Measurements from ENCODE around the gene IRF2BP2.
"Not testable (repeated sequence)": the region's sequence is repeated elsewhere in the genome, so short reads cannot be mapped to it uniquely, and the experiment has no call there.

IRF2BP2 gene

GRCh38 chr1:234610061-234610665 is at the start of gene IRF2BP2:
Gene IRF2BP2 (minus strand): TSS chr1:234610178. CDS start chr1:234609494, 684 bp downstream.
- DNase-seq: peak; percentile 58

GRCh38 chr1:234659538-234659937 is 49.6 kb upstream of the IRF2BP2 start:
- DNase-seq: peak; percentile 40

- peak; percentile 5 for DNase-seq
These were observed 48.2 kb upstream of the IRF2BP2 start for GRCh38 chr1:234658138-234658537.

GRCh38 chr1:234656944-234657654 is 47.1 kb upstream of the IRF2BP2 start:
- peak; percentile 73 for DNase-seq

- DNase-seq: no peak
These were observed 46.3 kb upstream of the IRF2BP2 start for GRCh38 chr1:234656070-234656895.

GRCh38 chr1:234655328-234656069 is 45.5 kb upstream of the IRF2BP2 start:
- no peak for DNase-seq

GRCh38 chr1:234654002-234654733 is 44.2 kb upstream of the IRF2BP2 start:
- DNase-seq: no peak

- DNase-seq: no peak
These were observed 39.6 kb upstream of the IRF2BP2 start for GRCh38 chr1:234649432-234650081.

GRCh38 chr1:234647758-234648157 is 37.8 kb upstream of the IRF2BP2 start:
- no peak for DNase-seq

- DNase-seq: no peak
These were observed 37.3 kb upstream of the IRF2BP2 start for GRCh38 chr1:234647245-234647644.

- no peak for DNase-seq
These were observed 36.0 kb upstream of the IRF2BP2 start for GRCh38 chr1:234645964-234646363.

GRCh38 chr1:234645474-234645953 is 35.5 kb upstream of the IRF2BP2 start:
- DNase-seq: no peak

- no peak for DNase-seq
These were observed 35.0 kb upstream of the IRF2BP2 start for GRCh38 chr1:234644928-234645327.

- DNase-seq: no peak
These were observed 33.8 kb upstream of the IRF2BP2 start for GRCh38 chr1:234643850-234644134.

- no peak for DNase-seq
These were observed 33.3 kb upstream of the IRF2BP2 start for GRCh38 chr1:234643111-234643849.

- DNase-seq: no peak
These were observed 32.5 kb upstream of the IRF2BP2 start for GRCh38 chr1:234642428-234642827.

- no peak for DNase-seq
These were observed 30.0 kb upstream of the IRF2BP2 start for GRCh38 chr1:234639961-234640360.

GRCh38 chr1:234638832-234639799 is 29.1 kb upstream of the IRF2BP2 start:
- DNase-seq: no peak

- not testable (repeated sequence) for DNase-seq
These were observed 24.9 kb upstream of the IRF2BP2 start for GRCh38 chr1:234634922-234635321.

- DNase-seq: no peak
These were observed 24.4 kb upstream of the IRF2BP2 start for GRCh38 chr1:234634387-234634786.
